SK-MEL-5 (cell line): Measurements from ENCODE around the gene C19orf81. TPM values are rescaled to one million over a fixed set of nuclear protein-coding genes. Genes with fewer than 3 reads are reported as not detected.

Experiments used
- DNase-seq: peaks from one replicate; pipeline ENCODE4 v3.0.0-alpha.2; 2016; ENCODE audit warnings: low read depth, low spot score
- in situ Hi-C: cut with HindIII; loops from 2 replicates; pipeline ENCODE4 v1.10.0; 2016; ENCODE audit warnings: low sequenced_read_pairs, high pct_unique_total_duplicates, low pct_unique_long_range_greater_than_20kb
- total RNA-seq: library from RNA; depleted of rRNA; stranded (reverse); fragments of >200 nt; shearing (Covaris generic); gene quantifications from 2 replicates; pipeline ENCODE4 v1.2.3, GENCODE V29; 2014

C19orf81 gene
- total RNA-seq, 1 experiment from 2014 or later, result 2.7 TPM

DNA sequence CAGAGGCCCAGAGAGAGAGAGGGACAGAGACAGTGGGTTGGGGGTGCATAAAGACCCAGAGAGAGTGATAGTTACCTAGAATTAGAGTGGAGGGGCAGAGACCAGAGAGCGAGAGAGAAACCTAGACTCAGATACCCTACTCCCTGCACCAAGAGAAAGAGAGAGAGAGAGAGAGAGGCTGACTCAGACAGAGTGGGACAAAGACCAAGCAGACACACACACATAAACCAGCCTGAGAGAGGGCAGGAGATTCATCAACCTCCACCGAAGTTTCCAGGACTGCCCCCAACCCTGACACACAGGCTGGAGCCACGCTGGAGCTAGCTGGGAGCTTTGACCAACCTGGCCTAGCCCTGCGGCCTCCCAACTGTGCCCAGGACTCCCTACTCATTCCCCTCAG lies 22.4 kb upstream of the C19orf81 start:
- DNase-seq, result no peak
- in situ Hi-C loops, result no loop called here

GRCh38 chr19:50628146-50628545 lies 21.1 kb upstream of the C19orf81 start:
- in situ Hi-C loops, result no loop called here
- no peak for DNase-seq

DNA sequence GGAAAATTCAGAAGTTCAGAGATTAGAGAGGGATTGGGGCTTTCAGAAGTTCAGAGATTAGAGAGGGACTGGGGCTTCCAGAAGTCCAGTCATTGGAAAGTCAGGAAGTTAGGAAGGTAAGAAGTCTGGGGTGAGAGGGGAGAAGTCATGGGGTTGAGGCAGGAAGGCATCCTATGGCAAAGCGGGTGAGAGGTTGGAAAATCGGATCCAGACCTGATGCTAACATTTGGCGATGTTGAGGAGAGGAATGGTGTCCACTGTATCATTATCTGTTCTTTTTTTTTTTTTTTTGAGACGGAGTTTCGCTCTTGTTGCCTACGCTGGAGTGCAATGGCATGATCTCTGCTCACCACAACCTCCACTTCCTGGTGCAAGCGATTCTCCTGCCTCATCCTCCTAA lies 20.7 kb upstream of the C19orf81 start:
- in situ Hi-C loops, result no loop called here
- no peak for DNase-seq

DNA sequence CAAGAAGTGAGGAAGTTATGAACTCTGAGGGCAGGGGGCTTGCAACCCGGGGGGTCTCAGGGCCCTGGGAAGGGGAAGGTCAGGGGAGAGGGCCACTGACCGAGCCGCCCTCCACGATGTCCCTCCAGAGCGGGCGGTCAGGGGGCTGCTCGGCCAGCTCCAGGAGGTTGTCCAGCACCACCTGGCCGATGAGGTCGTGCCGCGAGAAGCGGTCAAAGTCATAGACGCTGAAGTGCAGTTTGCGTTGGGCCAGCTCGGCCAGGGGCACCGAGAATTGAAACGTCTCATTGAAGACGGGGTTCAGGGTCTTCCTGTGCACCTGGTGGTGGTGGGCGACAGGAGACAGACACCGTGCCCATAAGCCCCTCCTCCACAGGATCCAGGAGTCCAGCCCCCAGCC lies 20.1 kb upstream of the C19orf81 start:
- in situ Hi-C loops, result no loop called here

GRCh38 chr19:50629801-50630200 lies 19.4 kb upstream of the C19orf81 start:
- no peak for DNase-seq
- in situ Hi-C loops, result no loop called here

More for the DNA sequence above, 20.1 kb upstream of the C19orf81 start:
- DNase-seq, result no peak

DNA sequence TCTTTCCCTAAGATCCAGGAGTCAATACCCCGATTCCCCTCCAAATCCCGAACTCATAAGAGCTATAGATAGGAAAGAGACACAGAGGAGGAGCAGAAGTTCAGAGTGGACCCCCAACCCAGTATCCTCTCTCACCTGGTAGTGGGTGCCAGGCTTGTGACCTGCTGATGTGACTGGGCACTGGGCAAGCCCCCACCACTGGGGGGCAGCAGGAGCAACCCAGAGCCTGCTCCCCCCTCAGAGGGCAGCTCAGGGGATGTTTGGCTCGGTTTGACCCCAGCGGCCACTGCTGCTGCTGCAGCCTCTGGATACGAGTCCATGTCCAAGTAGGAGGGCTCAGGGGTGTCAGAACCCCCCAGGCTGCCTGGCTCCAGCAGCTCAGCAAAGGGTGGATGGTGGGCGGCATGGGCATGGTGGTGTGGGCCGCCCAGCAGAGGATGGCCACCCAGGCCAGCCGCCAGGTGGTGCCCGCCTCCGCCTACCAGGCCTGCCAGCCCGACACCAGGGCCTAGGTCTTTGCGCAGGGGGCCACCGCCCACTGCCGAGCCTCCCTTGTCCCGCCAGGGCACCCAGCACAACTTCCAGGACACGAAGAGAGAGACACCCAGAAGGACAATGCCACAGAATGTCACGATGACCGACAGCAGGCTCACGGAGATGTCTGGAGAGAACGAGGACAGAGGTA lies 17.0 kb upstream of the C19orf81 start:
- in situ Hi-C loops, result no loop called here

GRCh38 chr19:50633359-50633758 lies 15.9 kb upstream of the C19orf81 start:
- no peak for DNase-seq
- in situ Hi-C loops, result no loop called here

More for the DNA sequence above, 17.0 kb upstream of the C19orf81 start:
- DNase-seq, result peak; percentile 30

DNA sequence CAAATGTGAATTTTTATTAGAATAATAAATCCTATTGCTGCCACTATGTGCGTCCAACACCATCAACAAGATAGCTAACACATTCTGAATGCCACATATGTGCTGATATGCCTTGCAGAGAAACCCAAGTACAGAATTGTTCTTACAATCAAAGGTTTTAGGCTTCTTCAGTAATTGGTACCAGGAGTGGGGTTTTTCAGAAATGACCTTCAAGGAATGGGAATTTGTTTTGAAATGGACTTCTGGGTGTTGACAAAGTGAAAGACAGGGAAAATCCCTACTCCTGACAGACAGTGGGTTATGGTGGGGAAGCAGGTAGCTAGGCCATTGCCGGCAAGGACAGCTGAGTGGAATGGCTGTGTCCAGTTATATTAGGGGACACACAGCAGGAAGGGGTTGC lies 15.3 kb upstream of the C19orf81 start:
- in situ Hi-C loops, result no loop called here

DNA sequence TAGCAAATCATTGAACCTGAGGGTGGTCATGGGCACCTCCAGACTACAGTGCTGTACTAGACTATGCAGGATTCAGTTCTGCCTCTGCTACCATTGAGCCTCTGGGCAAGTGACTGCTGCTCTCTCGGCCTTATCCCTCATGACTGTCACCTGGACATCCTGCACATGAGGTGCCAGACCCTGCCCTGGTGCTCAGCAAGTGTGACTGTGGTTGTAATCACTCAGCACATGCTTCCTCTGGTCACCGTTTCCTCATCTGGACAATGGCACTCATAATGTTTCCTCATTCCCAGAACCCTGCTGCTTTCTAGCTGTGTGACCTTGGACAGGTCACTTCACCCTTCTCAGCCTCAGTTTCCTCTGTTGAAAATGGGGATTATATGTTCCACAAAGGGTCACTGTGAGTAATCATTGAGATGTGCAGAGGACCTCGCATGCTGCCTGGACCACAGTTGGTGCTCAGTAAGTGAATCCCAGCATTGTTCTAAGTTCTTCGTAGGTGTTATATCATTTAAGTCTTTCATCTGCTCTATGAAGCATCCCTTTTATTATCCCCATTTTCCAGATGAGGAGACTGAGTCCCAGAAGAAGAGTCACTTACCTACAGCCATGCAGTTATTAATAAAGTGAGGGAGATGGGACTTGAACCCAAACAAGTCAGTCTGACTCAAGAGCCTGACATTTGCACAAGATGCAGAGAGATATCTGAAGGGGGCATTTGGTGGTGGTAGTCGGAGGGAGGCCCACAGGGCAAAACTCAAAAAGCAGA lies 12.7 kb upstream of the C19orf81 start:
- in situ Hi-C loops, result no loop called here
- DNase-seq, result no peak

More for the DNA sequence above, 15.3 kb upstream of the C19orf81 start:
- DNase-seq, result no peak

DNA sequence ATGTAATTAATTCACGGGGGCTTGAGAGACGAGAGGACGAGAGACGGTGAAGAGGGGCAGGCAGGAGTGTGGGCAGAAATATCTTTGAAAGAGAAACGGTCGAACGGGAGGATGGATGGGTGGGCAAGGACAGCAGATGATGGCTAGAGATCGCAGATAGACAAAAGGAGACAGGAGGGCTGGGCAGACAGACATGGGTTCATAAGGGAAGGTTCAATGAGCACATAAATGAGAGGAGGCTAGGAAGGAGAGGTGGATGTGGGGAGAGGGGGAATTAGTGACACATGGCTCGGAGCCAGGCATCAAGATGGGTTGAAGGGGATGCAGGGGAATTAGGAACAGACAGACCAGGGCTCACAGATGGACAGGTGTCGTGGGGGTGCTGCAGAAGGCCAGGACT lies 10.6 kb upstream of the C19orf81 start:
- in situ Hi-C loops, result no loop called here
- no peak for DNase-seq

DNA sequence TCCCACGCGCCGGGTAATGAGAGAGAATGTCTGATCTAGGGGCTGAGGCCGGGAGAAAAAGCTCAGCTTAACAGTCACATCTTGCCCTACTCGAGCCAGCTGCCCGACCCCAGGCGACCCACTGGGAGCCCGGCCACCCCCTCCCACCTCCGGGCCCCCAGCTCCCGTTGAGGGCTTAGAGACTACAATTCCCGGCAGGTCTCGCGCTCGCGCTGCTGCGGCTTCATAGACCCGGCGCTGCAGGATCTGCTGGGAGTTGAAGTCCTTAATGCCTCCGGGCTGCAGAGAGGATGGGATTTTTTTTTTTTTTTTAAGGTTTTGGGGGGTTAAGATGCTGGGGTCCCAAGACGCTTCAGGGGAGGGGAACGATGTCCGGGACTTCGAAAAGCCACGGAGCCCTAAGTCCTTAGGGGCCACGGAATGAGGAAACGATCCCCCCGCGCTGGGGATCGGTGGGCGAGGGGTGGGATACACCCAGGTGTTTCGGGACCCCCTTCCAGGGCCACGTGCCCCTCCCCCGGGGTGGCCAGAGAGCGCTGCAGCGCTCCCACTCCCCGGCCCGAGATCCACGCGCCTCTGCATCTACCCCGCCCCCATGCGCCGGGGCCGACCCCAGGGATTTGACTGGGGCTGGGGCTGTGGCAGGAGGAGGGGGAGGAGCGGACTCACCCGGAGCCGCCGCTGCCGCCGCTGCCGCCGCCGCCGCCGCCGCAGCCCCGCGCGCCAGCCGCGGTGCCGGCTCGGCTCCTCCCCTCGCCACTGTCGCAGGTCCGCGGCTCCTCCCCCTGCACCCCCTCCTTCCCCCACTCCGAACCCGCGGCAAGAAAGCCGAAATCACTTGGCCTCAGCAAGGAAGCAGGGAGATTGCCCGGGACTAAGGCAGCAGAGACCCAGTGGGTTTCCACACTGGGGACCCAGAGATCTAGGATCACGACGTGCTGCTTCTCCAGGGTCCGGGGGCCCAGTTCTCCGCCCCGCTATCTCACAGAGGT lies 9.8 kb upstream of the C19orf81 start, which contains the start of gene SYT3:
TSS of gene SYT3 (minus strand) at position 761 of the 992 bp plus-strand sequence. CDS start 2,470 bp downstream, outside the sequence.
- peak; percentile 67 for DNase-seq
- in situ Hi-C loops, result no loop called here

- no peak for DNase-seq
- in situ Hi-C loops, result no loop called here
Observed at GRCh38 chr19:50640368-50640767, 8.9 kb upstream of the C19orf81 start.

- in situ Hi-C loops, result no loop called here
- no peak for DNase-seq
Observed at GRCh38 chr19:50644315-50644915, 4.8 kb upstream of the C19orf81 start.

DNA sequence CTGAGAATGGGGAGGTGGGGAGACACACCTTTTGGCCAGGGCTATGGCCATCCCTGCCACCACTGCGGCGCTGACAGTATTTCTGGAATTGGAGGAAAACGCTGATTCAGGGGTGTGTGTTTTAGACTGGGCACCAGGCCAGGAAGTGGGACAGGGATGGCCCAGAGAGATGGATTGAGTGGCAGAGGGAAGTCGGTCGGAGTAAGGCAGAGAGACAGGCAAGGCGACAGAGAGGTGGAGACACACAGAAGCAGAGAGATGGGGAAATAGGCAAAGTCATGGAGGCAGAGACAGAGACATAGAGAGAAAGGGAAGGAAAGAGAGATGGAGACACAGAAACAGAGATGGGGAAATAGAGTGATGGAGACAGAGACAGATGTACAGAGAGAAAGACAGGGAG lies 4.1 kb upstream of the C19orf81 start:
- DNase-seq, result no peak
- in situ Hi-C loops, result no loop called here

DNA sequence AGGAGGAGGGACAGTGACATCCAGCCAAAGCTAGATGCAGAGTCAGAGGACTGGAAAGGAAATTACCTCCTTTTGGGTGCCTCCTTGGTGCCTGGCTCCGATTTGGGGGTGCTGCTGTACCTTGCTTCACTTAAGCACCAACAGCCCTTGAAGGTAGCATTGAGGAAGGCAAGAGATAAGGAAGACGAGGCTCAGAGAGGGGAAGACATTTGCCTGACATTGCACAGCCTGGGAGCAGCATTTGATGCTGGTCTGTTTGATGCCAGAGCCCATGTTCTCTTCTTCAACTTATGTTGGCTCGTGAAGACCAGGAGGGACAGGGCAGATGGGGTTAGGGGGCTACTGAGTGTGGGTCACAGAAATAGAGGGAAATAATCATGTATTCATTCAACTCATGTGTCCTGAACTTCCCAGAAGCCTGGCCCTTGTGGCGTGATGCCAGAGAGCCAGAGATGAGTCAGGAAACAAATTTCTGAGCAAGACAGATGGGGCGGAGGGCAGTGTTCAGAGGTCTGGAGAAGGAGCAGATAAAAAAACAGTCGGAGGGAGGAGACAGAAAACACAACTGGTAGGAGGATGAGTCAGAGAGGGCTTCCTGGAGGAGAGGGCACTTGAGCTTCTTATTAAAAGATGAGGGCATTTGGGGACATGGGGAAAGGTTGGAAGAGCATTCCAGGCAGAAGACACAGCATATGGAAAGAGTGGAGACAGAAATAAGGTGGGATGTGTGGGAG lies 3.0 kb upstream of the C19orf81 start:
- no peak for DNase-seq
- in situ Hi-C loops, result no loop called here

DNA sequence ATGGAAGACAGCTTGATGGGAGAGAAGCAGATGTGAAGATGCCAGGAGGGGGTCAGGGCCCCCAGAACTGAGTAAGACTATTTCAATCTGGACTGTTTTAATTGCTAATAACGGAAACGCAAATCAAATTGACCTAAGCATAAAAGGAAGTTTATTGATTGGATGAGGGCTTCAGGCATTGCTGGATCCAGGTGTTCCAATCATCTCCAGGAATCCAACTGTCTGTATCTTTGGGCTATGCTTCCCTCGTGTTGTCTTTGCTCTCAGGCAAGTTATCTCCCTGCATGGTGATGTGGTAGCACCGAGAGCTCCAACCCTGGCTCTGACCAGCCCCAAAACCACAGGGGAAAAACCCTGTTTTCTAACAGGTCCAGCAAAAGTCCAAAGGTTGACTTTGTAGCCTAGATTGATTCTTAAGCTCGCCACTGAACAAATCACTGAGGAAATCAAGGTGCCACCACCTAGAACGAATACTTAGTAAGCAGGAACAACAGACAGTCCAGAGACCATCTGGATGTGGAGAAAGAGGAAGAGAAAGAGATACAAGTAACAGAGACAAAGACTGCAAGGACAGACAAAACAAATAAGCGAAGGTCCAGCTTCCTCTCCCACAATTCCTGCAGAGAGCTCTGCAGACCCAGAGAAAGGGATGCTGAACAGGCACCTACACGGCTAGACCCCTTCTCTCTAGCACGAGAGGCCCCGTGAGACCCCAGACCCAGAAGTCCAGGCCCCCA lies 1.2 kb upstream of the C19orf81 start:
- in situ Hi-C loops, result no loop called here

More for the DNA sequence above, 1.2 kb upstream of the C19orf81 start:
- DNase-seq, result no peak
